ENCODE results near the gene TMEM9.

DNA sequence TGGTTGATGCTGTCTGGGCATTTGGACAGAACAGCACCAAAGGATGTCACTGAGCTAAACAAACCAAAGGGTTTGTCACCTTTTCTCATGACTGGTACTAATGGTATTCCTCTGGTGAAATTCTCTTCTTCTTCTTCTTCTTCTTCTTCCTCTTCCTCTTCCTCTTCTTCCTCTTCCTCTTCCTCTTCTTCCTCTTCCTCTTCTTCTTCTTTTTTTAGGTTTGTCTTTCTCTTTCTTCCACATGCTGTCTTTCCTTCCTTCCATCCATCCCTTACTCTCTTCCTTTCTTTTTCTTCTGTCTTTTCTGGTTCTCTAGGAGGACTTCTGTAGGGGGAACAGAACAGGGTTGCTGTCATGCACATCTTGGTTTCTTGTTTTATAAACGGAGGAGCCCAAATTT is 27.0 kb upstream of the TMEM9 start:
- TF ChIP-seq, protein P1, sequence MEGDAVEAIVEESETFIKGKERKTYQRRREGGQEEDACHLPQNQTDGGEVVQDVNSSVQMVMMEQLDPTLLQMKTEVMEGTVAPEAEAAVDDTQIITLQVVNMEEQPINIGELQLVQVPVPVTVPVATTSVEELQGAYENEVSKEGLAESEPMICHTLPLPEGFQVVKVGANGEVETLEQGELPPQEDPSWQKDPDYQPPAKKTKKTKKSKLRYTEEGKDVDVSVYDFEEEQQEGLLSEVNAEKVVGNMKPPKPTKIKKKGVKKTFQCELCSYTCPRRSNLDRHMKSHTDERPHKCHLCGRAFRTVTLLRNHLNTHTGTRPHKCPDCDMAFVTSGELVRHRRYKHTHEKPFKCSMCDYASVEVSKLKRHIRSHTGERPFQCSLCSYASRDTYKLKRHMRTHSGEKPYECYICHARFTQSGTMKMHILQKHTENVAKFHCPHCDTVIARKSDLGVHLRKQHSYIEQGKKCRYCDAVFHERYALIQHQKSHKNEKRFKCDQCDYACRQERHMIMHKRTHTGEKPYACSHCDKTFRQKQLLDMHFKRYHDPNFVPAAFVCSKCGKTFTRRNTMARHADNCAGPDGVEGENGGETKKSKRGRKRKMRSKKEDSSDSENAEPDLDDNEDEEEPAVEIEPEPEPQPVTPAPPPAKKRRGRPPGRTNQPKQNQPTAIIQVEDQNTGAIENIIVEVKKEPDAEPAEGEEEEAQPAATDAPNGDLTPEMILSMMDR (conservative IDR thresholded peaks at IDR 0.05; ENCODE audit: low read length): no peak
- TF ChIP-seq EZH2phosphoT487 (IDR thresholded peaks at IDR 0.05; ENCODE audit: borderline replicate concordance, low read depth, low read length): no peak

All from OCI-LY7 (cell line).